Testis (tissue), 3 donors: ENCODE measurements around the gene RASA3. TPM values are rescaled to one million over a fixed set of nuclear protein-coding genes. Genes with fewer than 3 reads are reported as not detected.

ENCODE experiments used
- DNase-seq: peaks from one replicate; pipeline ENCODE4 v3.0.0-alpha.2; 2019
- H3K27ac ChIP-seq, 2 donors: fragments of 200-600 bp; sonication (generic); one replicate each; pipeline ENCODE4 v1.5.1; 2019
- H3K27me3 ChIP-seq: fragments of 200-600 bp; sonication (generic); one replicate; pipeline ENCODE4 v1.5.1; 2019
- H3K36me3 ChIP-seq: fragments of 200-600 bp; sonication (generic); one replicate; pipeline ENCODE4 v1.5.1; 2017; ENCODE audit warnings: low read depth; ENCODE audit errors: missing control alignments
- H3K4me1 ChIP-seq: fragments of 200-600 bp; sonication (generic); one replicate; pipeline ENCODE4 v1.5.1; 2019
- H3K4me3 ChIP-seq, 2 donors: fragments of 200-600 bp; sonication (generic); one replicate each; pipeline ENCODE4 v1.5.1; 2017 to 2019
- H3K9me3 ChIP-seq: fragments of 200-600 bp; sonication (generic); one replicate; pipeline ENCODE4 v1.5.1; 2017
- POLR2A ChIP-seq: fragments of 450-650 bp; IDR thresholded peaks from one replicate; pipeline ENCODE4 v1.6.1; 2017; ENCODE audit warnings: antibody characterized with exemption, mild to moderate bottlenecking, moderate library complexity
- WGBS, 2 donors: methylation state at CpG; one replicate each; pipeline ENCODE4 v1.1.5; 2018; 5-methylcytosine and 5-hydroxymethylcytosine counted together
- intact Hi-C: fragments of 100-400 bp; cut with DNase I; formaldehyde crosslinking; loops from one replicate; pipeline ENCODE4 v1.15.1; 2023; ENCODE audit warnings: low total_unique reads
- polyA plus RNA-seq: library from polyadenylated mRNA; stranded (reverse); fragments of 350-450 nt; fragmentation: Illumina TruSeq; extraction: RNeasy Lipid Tissue Mini Kit (QIAGEN cat#74804); gene quantifications from one replicate; pipeline ENCODE4 v1.2.3, GENCODE V29; 2014; ENCODE audit warnings: low read depth, low replicate concordance; ENCODE audit not compliant: insufficient read depth
- total RNA-seq, 2 donors: library from RNA; depleted of rRNA; stranded (reverse); fragments of >200 nt; gene quantifications; one replicate each; pipeline ENCODE4 v1.2.3, GENCODE V29; 2016
- TF ChIP-seq, protein P1 (sequence below), 3 experiments: fragments of 450-650 bp in 2 of 3; fragments of 200-600 bp in 1 of 3; sonication (generic) in 1 of 3; IDR thresholded peaks; one replicate each; pipeline ENCODE4 v1.5.1; 2016 to 2019; ENCODE audit warnings: antibody characterized with exemption in 3 of 3, mild to moderate bottlenecking in 2 of 3, moderate library complexity in 1 of 3

Gene RASA3
- total and polyA plus RNA-seq, 3 donors from 2014 or later: 13.2 to 21.6 (median 16.4) TPM

DNA sequence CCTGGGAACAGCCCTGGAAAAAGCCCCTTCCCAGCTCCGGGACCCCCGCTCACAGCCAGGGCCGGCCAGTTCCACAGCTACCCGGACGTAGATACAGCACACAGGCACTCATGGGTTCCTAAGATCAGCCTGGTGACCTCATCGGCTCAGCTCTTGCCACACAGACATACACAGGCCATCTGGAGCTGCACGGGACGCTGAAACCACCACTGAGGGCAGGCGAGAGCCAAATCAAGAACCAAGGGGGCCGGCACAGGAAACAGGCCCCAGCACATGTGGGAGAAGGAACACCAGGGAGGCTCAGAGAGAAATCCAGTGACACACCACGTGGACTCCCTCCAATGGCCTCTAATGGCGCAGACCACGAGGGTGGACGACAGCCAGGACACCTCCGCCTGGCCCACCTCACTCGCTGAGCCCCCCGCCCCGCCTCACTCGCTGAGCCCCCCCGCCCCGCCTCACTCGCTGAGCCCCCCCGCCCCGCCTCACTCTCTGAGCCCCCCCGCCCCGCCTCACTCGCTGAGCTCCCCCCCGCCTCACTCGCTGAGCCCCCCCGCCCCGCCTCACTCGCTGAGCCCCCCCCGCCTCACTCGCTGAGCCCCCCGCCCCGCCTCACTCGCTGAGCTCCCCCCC, 88.9 kb downstream of the RASA3 start:
- no peak for DNase-seq
- intact Hi-C loops: no loop called here
- Histone ChIP-seq H3K27me3 (no peaks in the 10 kb centered on the region), H3K4me3 (no peak overlapping the region), H3K36me3 (no peaks in the 10 kb centered on the region), H3K9me3 (no peaks in the 10 kb centered on the region), H3K27ac (no peak overlapping the region), H3K4me1 (no peaks in the 10 kb centered on the region)
- 72% methylated on average over 21 of the region's 37 CpGs; no CpG with 5 or more reads in 1 of the 2 donors for WGBS, 2 donors
- TF ChIP-seq, protein P1, sequence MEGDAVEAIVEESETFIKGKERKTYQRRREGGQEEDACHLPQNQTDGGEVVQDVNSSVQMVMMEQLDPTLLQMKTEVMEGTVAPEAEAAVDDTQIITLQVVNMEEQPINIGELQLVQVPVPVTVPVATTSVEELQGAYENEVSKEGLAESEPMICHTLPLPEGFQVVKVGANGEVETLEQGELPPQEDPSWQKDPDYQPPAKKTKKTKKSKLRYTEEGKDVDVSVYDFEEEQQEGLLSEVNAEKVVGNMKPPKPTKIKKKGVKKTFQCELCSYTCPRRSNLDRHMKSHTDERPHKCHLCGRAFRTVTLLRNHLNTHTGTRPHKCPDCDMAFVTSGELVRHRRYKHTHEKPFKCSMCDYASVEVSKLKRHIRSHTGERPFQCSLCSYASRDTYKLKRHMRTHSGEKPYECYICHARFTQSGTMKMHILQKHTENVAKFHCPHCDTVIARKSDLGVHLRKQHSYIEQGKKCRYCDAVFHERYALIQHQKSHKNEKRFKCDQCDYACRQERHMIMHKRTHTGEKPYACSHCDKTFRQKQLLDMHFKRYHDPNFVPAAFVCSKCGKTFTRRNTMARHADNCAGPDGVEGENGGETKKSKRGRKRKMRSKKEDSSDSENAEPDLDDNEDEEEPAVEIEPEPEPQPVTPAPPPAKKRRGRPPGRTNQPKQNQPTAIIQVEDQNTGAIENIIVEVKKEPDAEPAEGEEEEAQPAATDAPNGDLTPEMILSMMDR (IDR thresholded peaks at IDR 0.05): no peak
- TF ChIP-seq POLR2A: no peak

DNA sequence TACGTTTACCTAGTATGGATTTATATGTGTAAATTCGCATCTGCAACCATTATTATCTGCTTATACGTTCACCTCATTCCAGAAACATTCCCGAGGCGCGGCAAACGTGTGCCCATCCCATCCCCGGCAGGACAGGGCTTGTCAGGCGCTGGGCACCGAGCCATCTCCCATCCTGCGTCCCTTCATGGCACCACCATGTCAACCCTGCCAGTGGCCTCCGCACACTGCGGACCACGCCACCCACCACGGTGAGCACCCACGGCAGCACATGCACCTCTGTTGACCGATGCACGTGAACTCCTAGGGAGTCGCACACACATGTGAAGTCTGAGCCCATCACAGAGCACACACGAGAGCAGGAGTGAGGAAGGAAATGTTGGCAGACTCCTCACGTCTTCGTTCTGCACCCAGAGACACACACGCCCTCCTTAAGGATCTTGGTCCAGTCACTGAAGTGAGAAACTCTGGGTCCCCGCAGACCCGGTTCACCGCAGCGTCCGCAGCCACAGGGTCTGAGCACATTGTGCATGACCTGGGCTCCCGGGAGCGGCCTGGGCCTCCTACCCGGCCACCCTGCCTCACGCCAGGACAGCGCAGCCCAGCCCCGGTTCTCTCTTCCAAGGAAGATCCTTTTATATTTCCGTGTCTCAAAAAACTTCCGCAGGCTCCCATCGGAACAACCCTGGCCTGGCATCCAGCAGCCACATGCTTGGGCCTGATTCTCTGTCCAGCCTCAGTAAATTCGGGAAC, 90.2 kb downstream of the RASA3 start:
- no peak overlapping the region for H3K27ac ChIP-seq
- intact Hi-C loops: no loop called here

DNA sequence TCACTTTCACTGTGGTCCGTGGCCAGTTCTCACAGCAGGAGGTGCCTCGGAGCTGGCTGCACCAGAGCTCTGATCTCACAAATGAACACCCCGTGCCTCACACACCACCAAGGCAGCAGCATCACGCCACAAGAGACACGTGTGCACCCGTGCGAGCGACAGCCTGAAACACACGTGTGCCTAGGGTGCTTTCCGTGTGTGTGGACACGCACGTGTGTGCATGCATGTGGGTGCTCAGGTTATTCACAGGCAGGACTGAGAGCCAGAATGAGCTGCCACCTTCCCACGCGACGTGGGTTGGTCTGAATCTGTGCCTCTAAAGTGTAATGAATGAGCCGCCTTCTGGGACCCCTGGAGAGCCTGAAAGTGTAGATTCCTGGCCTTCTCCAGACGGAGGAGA, 90.9 kb downstream of the RASA3 start:
- Histone ChIP-seq H3K36me3 (no peaks in the 10 kb centered on the region), H3K4me1 (peaks cover under 1% of the 10 kb centered on the region), H3K27me3 (no peaks in the 10 kb centered on the region), H3K27ac (no peak overlapping the region), H3K9me3 (no peaks in the 10 kb centered on the region), H3K4me3 (no peak overlapping the region)
- no peak for DNase-seq
- WGBS, 2 donors: 89 to 91% methylated on average over 17 of the region's 17 CpGs
- intact Hi-C loops: no loop called here
- TF ChIP-seq, protein P1 (IDR thresholded peaks at IDR 0.05): no peak
- no peak for TF ChIP-seq POLR2A

More for the DNA sequence above, 90.2 kb downstream of the RASA3 start:
- DNase-seq: no peak
- H3K36me3 ChIP-seq: no peaks in the 10 kb centered on the region
- H3K9me3 ChIP-seq: no peaks in the 10 kb centered on the region
- H3K27me3 ChIP-seq: no peaks in the 10 kb centered on the region
- H3K4me1 ChIP-seq: no peaks in the 10 kb centered on the region
- no peak overlapping the region for H3K4me3 ChIP-seq
- TF ChIP-seq, protein P1 (IDR thresholded peaks at IDR 0.05): no peak
- no peak for TF ChIP-seq POLR2A
- 87 to 92% methylated on average over 25 to 38 of the region's 38 CpGs for WGBS, 2 donors

DNA sequence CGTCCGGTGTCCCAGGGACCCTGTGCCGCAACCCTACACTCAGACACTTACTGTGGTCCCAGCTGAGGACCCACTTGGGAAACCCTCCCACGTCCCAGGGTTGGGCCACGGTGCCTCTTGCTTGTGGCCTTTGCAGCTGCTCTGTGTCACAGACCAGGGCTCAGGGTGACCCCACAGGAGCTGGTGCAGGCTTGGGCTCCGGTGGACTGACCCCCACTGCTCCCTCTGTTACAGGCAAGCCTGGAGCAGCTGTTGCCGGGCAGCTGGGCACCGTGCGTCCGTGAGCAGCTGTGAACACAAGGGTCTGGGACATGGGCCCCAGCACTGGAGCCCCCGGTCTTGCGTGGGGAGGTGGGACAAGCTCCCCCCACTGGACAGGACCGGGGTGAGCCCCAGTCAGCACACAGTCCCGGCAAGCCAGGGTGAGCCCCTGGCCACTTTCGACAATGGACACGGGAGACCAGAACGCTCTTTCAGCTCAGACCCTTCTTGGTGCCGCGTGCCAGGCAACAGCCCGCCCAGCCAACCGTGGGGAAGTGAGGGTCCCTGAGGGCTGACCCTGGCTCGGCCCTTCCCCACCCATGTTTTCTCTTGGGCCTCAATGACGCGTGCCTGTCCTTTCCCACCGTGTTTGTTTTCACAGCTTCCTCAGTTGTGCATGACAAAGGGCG, 92.8 kb downstream of the RASA3 start:
- no peaks in the 10 kb centered on the region for H3K9me3 ChIP-seq
- intact Hi-C loops: no loop called here
- H3K27ac ChIP-seq: no peak overlapping the region
- 85 to 89% methylated on average over 11 to 25 of the region's 26 CpGs for WGBS, 2 donors
- H3K4me1 ChIP-seq: peaks cover 14% of the 10 kb centered on the region
- TF ChIP-seq, protein P1 (IDR thresholded peaks at IDR 0.05): no peak
- no peak for TF ChIP-seq POLR2A
- no peaks in the 10 kb centered on the region for H3K27me3 ChIP-seq
- H3K4me3 ChIP-seq: no peak overlapping the region
- no peak for DNase-seq
- no peaks in the 10 kb centered on the region for H3K36me3 ChIP-seq
